ENCODE results near the gene CHST8. TPM values are rescaled to one million over a fixed set of nuclear protein-coding genes. Genes with fewer than 3 reads are reported as not detected.

The CHST8 gene
- total RNA-seq, 2 donors from 2014 or later, result 0.43 TPM; not detected in 1

DNA sequence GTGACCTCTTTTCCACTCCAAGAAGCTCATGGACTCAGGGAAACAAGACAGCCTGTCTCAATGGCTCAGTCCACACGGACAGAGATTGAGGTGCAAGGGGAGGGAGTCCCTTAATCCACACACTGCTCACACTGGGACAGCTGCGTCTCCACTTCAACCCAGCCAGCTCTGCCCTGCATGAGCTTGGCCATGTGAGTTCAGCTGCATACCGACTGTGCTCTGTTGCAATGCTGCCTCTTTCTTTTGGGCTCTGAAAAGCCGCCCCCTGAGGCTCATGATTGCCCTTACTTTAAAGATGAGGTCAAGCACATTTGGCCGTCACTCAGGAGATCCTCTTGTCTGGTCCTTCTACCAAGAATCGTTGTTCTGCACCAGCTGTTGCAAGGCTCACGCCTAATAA lies 110.1 kb downstream of the CHST8 start:
- TF ChIP-seq, protein P1, sequence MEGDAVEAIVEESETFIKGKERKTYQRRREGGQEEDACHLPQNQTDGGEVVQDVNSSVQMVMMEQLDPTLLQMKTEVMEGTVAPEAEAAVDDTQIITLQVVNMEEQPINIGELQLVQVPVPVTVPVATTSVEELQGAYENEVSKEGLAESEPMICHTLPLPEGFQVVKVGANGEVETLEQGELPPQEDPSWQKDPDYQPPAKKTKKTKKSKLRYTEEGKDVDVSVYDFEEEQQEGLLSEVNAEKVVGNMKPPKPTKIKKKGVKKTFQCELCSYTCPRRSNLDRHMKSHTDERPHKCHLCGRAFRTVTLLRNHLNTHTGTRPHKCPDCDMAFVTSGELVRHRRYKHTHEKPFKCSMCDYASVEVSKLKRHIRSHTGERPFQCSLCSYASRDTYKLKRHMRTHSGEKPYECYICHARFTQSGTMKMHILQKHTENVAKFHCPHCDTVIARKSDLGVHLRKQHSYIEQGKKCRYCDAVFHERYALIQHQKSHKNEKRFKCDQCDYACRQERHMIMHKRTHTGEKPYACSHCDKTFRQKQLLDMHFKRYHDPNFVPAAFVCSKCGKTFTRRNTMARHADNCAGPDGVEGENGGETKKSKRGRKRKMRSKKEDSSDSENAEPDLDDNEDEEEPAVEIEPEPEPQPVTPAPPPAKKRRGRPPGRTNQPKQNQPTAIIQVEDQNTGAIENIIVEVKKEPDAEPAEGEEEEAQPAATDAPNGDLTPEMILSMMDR (IDR thresholded peaks at IDR 0.05), result no peak
- Histone ChIP-seq H3K9me3 (no peaks in the 10 kb centered on the region), H3K36me3 (no peaks in the 10 kb centered on the region), H3K4me1 (no peaks in the 10 kb centered on the region), H3K4me3 (no peak overlapping the region), H3K27me3 (no peaks in the 10 kb centered on the region), H3K27ac (no peak overlapping the region)
- DNase-seq (ENCODE audit: low spot score), result no peak

- H3K4me3 ChIP-seq, result no peak overlapping the region
- TF ChIP-seq, protein P1 (IDR thresholded peaks at IDR 0.05), result no peak
- no peak for DNase-seq (ENCODE audit: low spot score)
- H3K36me3 ChIP-seq, result no peaks in the 10 kb centered on the region
- H3K27ac ChIP-seq, result no peak overlapping the region
- no peaks in the 10 kb centered on the region for H3K27me3 ChIP-seq
- H3K4me1 ChIP-seq, result no peaks in the 10 kb centered on the region
- H3K9me3 ChIP-seq, result no peaks in the 10 kb centered on the region
Observed at GRCh38 chr19:33734913-33735312, 113.2 kb downstream of the CHST8 start.

DNA sequence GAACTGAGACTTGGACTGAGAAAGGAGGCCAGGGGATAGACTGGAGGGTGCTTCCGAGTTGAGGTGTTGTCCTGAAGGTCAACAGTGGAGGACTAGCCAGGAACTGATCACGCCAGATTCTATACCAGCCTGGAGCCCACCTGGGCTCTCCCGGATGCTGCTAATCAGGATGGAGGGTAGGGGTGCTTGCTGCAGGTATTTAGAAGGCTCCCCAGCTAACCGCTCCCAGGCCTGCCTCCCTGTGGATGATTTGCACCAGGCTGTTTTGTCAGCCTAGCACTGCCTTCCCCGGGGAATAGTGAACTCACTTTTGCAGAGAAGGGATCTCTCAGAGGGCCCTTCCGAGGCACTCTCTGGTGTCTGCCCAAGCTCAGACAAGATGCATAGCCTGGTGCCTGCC lies 114.4 kb downstream of the CHST8 start:
- Histone ChIP-seq H3K27me3 (no peaks in the 10 kb centered on the region), H3K27ac (no peak overlapping the region), H3K4me1 (no peaks in the 10 kb centered on the region), H3K4me3 (no peak overlapping the region), H3K36me3 (no peaks in the 10 kb centered on the region), H3K9me3 (no peaks in the 10 kb centered on the region)
- DNase-seq (ENCODE audit: low spot score), result no peak
- TF ChIP-seq, protein P1 (IDR thresholded peaks at IDR 0.05), result no peak

DNA sequence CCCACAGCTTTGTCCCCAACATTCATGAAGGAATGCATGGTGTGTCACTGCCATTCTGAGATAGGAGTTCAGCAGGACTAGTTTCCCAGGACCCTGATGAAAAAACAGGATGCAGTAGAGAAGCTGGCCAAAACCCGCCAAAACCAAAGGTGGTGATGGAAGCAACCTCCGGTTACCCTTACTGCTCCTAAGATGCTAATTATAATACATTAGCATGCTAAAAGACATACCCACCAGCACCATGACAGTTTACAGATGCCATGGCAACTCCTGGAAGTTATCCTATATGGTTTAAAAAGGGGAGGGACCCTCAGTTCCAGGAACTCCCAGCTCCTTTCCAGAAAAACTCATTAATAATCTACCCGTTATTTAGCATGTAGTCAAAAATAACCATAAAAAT lies 115.0 kb downstream of the CHST8 start:
- TF ChIP-seq, protein P1 (IDR thresholded peaks at IDR 0.05), result no peak
- Histone ChIP-seq H3K4me3 (no peak overlapping the region), H3K9me3 (no peaks in the 10 kb centered on the region), H3K27me3 (no peaks in the 10 kb centered on the region), H3K27ac (no peak overlapping the region), H3K4me1 (no peaks in the 10 kb centered on the region), H3K36me3 (no peaks in the 10 kb centered on the region)
- DNase-seq (ENCODE audit: low spot score), result no peak

GRCh38 chr19:33737681-33738371 lies 116.1 kb downstream of the CHST8 start:
- Histone ChIP-seq H3K27me3 (no peaks in the 10 kb centered on the region), H3K9me3 (no peaks in the 10 kb centered on the region), H3K4me1 (no peaks in the 10 kb centered on the region), H3K4me3 (no peak overlapping the region), H3K36me3 (no peaks in the 10 kb centered on the region), H3K27ac (no peak overlapping the region)
- TF ChIP-seq, protein P1 (IDR thresholded peaks at IDR 0.05), result no peak
- DNase-seq (ENCODE audit: low spot score), result no peak
